Daoy (cell line): ENCODE data around the gene ZFAND6. TPM values are rescaled to one million over a fixed set of nuclear protein-coding genes. Genes with fewer than 3 reads are reported as not detected.

Source experiments
- DNase-seq: peaks from one replicate; pipeline ENCODE4 v3.0.0-alpha.2; 2015; ENCODE audit warnings: low read depth
- total RNA-seq: library from RNA; depleted of rRNA; stranded (reverse); fragments of >200 nt; shearing (Covaris generic); gene quantifications from 2 replicates; pipeline ENCODE4 v1.2.3, GENCODE V29; 2014

Gene ZFAND6
- total RNA-seq, 1 experiment from 2014 or later, result 102 TPM

DNA sequence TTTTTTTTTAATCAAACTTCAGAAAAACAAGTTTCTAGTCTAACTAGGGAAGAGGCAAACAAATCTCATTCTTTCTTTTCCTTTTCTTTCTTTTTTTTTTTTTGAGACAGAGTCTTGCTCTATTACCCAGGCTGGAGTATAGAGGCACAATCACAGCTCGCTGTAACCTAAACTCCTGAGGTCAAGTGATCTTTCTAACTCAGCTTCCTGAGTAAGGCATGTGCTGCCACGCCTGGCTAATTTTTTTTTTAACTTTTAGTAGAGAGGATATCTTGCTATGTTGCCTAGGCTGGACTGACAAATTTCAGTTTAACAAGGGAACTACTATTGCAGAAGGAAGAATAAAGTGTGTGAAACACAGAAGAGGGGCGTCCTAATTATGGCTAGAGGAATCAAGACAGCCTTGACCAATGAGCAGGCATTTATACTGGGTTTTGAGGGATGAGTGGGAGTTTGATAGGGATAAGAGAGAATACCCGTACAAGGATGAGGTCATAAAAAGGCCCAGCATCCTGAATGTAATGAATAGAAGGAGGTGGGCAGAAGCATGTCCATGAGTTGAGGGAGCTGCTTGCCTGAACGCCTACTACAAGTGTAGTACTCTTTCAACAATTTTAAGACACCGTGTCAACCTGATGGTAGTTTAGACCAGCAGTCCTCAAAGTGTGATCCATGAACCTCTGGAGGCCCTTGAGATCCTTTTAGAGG is 6.7 kb upstream of the ZFAND6 start:
- no peak for DNase-seq

DNA sequence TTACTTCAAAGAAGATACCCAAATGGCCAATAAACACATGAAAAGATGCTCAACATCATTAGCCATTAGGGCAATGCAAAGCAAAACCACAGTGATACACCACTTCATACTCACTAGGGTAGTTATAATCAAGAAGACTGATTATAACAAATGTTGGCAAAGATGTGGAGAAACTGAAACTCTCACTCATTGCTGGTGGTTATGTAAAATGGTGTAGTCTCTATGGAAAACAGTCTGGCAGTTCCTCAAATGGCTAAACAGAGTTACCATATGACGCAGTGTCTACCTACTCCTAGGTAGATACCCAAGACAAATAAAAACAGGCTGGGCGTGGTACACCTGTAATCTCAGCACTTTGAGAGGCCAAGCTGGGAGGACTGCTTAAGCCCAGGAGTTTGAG is 3.5 kb upstream of the ZFAND6 start:
- no peak for DNase-seq

DNA sequence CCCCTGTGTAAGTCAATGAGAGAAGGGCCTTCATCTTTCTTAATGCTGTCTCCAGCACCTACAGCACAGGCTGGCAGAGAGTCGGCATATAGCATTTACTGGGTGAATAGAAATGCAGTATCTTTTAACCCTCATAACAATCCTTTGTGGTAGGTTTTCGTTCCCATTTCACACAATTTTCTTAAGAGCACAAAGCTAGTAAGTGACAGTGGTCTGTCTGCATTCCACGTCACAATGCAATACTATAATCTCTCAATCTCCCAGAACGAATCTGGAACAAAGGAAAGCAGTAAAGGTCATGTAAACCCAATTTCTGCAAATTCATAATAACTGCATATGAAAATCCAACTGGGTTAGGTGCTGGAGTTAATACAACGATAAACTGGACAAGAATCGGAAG is 1.4 kb upstream of the ZFAND6 start:
- DNase-seq, result no peak

DNA sequence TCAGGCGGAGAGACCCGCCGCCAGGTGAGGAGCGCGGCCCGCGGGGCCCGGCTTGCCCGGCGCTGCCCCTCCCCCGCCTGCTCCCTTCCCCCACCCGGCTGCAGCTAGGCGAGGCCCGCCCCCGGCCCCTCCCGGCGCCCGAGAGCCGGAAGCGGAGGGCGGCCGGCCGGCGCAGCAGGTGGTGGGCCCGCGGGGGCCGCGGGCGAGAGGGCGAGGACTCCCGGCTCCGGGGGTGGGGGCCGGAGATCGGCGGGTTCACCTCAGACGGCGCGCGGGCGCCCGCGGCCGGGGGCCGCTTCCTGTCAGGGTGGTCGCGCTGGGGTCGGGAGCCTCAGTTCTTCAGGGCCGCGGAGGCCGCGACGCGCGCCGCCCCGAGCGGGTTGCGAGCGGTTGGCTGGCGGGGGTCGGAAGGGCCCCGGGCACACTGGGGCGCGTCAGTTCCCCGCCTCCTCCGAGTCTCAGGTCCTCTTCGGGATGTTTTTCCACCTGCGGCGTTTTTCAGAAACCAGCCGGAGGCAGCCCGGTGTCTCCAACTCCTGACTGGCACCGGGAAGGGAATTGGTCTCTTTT is 395 bp downstream of the ZFAND6 start:
- peak; percentile 74 for DNase-seq

DNA sequence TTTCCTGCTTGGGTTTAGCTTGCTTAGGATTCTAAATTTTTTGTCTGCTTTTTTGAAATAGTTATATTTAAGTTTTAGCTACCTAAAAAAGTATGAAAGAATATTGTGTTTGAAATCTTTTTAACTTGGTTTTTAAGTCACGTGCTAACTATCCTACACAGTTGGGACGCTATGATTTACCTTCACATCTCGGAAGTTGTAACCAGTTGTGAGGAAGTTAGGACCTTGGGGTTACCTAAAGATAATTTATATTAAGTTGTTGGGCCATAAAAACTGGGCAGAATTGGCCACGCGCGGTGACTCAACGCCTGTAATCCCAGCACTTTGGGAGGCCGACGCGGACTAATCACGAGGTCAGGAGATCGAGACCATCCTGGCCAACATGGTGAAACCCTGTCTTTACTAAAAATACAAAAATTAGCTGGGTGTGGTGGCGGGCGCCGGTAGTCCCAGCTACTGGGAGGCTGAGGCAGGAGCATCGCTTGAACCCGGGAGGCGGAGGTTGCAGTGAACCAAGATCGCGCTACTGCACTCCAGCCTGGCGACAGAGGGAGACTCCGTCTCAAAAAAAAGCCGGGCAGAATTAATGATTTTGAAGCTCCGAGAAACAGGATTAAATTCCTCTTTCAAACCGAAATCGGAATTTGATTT is 1.0 kb downstream of the ZFAND6 start:
- DNase-seq, result peak; percentile 60

DNA sequence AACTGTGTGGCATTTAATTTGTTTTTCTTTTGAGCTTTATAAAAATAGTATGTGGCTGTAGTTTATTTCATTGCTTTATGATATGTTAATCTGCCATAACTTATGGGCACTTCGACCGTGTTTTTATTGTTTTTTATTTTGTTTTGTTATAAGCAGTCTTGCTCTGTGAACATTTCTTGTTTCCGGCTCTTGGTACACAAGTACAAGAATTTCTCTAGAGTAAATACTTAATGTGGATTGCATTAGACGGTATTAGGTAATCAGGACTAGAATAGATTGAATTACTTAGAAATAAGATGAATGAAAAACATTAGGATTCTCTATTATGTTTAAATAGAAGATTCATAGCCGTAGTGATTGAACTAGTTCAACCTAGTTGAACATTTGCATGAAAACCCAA is 2.1 kb downstream of the ZFAND6 start:
- no peak for DNase-seq

DNA sequence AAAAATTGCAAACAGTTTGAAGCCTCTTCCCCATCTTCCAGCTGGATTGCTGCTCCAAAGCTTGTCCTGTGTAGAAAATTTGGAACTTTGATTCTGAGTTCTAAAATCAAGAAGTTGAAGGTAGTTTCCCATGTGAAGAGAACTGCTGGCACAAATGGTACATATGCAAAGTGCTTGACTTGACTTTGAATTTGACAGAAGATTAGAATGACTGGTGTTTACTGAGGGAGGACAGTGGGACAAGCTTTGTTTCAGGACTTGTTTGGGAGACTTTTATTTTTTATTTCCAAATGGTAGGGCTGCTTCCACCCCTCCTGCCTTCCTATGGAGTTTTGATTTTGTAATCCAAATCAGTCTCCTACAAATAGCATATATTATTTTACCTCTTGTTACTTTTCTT is 7.4 kb downstream of the ZFAND6 start:
- no peak for DNase-seq

DNA sequence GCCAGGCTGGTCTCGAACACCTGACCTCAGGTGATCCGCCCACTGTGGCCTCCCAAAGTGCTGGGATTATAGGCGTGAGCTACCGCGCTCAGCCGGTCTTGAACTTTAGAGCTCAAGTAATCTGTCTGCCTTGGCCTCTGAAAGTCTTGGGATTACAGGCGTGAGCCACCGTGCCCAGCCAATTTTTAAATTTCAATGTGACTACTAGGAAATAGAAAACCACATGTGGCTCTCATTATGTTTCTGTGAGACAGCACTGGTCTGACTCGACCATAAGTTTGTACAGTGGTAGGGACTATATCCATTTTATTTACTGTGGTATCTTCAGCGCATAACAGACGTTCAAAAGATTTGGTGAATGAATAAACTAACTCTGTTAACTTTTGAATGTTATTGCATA is 9.1 kb downstream of the ZFAND6 start:
- DNase-seq, result no peak

DNA sequence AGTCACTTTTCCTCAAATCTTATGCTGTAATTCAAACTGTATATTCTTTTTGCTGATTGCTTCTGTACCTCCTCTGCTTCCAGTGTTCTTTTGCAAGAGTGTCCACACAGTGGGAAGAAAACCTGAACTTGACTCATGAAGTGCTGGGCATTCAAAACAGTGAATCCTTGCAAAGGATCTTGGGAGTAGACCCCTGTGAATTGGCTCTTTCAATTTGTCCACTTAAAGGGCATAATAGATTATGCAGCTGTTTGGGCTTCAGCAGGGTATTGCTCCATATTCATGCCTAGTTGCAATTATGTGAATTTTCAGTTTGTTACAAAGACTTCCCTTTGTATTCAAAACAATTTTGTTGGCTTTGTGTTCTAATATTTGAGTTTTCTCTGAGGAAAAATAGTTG is 11.4 kb downstream of the ZFAND6 start:
- no peak for DNase-seq

- DNase-seq, result no peak
Measured at GRCh38 chr15:80071652-80072051, 12.2 kb downstream of the ZFAND6 start.

DNA sequence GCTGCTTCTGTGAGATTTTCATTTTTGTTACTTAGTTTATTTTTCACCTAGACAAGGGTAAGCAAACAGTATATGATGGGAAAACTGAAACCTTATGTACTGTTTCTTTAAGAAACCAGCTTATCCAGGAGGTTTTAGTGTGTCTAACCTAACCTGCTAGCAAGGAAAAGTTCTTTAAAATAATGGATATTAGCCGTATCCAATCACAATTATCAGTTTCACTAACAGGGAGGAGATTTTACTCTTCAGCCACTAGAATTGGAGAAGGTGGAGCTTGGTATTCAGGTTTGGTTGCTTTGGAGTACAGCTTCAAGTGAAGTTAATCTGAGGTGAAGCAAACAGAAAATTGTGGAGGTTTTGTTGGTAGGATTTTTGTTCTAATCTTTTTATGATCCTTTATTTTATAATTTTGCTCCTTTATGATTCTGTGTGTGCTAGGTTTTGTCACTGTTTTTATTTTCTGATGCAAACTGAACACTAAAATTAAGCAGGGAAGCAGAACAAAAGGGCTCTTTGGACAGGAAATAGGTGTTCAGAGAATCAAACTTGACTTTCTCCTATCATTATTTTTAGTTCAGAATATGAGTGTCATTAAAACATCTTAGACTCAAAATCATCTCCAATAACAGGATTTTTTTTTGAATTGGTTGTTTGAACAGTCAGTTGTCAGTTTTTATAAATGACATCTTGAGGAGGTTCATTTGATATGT is 13.0 kb downstream of the ZFAND6 start:
- DNase-seq, result peak; percentile 69

DNA sequence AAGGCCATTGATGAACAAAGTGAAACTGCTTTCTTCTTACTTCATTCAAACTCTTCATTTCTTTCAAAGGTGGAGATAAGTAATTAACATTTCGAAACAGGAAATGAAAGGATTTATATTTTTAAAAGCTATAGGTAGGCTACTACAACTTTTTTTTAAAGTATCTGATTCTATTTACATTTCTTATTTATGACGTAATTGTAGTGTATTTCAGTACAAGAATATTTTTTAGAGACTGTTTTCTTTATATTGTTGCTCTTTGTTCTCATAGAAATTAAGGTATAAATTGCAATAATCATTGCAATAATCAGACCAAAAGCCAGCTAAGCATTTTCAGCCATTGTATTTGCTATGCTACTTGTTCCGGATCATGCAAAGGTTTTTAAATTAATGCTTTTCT is 13.7 kb downstream of the ZFAND6 start:
- DNase-seq, result no peak

DNA sequence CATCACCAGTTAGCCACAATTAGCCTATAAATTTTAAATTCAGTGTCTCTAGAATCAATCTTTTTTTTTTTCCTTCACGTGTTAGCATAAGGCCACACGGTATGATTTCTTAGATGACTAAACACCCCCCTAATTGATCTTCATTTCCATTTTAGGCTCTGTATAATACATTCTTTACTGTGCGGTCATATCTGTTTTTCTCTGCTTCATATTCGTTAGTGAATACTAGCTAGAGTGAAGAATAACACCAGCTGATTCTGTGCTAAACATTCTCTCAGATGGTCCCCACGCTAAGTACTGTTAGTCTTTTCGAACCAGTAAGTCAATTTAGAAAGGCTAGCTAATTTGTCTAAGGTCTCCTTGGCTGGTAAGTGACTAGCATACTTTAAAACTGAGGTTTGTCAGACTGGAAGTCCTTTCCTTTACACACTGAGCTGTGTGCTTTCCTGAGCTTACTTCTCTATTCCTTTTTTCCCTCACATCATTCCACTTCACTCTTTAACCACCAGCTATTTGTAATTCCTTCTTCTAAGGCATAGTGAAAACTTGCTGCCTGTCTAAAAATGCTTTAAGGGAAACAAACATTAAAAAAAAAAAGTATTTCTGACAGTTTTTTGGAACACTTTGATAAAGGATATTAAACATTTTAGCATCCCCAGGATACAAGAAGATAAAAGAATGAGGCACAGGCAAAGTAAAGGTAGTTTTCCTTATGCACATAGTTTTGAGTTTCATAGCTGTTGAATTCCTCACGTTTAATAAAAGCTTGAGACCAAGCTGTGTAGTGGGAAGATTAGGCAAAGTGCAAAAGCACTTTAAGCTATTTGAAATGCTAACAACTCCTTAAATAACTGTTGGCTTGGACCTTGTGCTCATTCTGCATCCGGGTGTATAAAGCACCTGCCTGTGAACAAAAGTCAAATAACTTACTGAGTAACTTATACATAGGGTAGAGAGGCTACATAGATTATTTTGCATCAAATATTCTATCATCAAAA is 17.1 kb downstream of the ZFAND6 start:
- DNase-seq, result no peak

DNA sequence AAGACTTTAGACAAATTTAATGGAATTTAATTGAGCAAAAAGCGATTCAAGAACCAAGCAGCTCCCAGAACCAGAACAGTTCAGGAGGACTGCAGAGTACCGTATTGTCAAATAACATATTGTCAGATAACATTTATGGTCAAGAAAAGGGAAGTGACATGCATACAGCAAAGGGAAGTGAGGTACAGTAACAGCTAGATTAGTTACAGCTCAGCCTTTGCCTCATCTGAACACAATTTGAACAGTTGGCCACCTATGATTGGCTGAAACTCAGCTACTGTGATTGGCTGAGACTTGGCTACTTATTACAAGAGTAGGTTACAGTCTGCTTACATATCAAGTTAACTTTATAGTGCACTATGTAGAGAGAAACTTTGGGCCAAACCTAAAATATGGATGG is 21.9 kb downstream of the ZFAND6 start:
- no peak for DNase-seq

DNA sequence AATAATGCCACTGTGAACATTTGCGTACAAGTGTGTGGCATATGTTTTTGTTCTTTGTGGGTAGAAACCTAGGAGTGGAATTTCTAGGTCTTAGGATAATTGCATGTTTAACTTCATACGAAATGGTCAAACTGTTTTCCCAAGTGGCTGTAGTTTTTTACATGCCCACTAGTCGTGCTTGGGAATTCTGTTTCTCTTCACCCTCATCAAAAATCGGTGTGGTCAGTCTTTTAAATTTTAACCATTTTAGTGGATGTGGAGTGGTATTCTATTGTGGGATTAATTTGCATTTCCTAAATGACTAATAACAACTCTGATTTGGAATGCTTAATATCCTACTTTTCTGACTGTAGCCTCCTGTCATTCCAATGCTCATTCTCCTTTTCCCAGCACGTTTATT is 27.6 kb downstream of the ZFAND6 start:
- DNase-seq, result no peak

DNA sequence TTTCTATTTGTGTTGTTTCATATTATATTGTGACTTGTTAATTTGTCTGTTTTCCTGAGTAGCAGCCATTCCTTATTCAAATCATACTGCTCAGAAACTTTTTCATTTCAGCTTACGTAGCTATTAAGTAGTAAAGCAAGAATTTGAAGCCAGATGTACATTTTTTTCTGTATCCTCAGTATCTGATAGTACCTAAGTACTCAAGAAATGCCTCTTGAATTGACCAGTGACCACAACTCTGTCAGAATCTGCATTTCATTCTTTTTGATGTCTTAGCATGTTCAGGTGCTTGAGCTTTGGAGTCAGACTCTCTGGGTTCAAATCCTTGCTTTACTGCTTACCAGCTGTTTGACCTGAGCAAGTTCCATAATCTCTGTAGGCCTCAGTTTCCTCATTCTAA is 30.6 kb downstream of the ZFAND6 start:
- DNase-seq, result no peak

GRCh38 chr15:80090879-80091503 is 31.5 kb downstream of the ZFAND6 start:
- DNase-seq, result no peak

GRCh38 chr15:80093854-80094418 is 34.5 kb downstream of the ZFAND6 start:
- DNase-seq, result peak; percentile 57

GRCh38 chr15:80095511-80095910 is 36.0 kb downstream of the ZFAND6 start:
- no peak for DNase-seq

GRCh38 chr15:80095969-80096368 is 36.5 kb downstream of the ZFAND6 start:
- DNase-seq, result no peak

GRCh38 chr15:80098341-80098740 is 38.9 kb downstream of the ZFAND6 start:
- DNase-seq, result no peak
